Uterus (tissue), 2 donors: ENCODE data around the gene ACSBG1.

ENCODE experiments used
- CTCF ChIP-seq, 4 experiments: fragments of 200-600 bp in 2 of 4; fragments of 450-650 bp in 2 of 4; sonication (generic) in 2 of 4; IDR thresholded peaks; one replicate each; pipeline ENCODE4 v1.5.1; 2016 to 2019; ENCODE audit warnings: antibody characterized with exemption in 4 of 4, mild to moderate bottlenecking in 2 of 4, moderate library complexity in 1 of 4
- POLR2A ChIP-seq, 2 donors: fragments of 450-650 bp; IDR thresholded peaks; one replicate each; pipeline ENCODE4 v1.6.1; 2016; ENCODE audit warnings: antibody characterized with exemption in 2 of 2, mild to moderate bottlenecking in 1 of 2, moderate library complexity in 1 of 2

GRCh38 chr15:78263907-78264303 lies 29.5 kb upstream of the ACSBG1 start:
- TF ChIP-seq CTCF (IDR thresholded peaks at IDR 0.05) = no peak
- TF ChIP-seq POLR2A (IDR thresholded peaks at IDR 0.05) = no peak
